ENCODE measurements around the gene UBALD1. TPM values are rescaled to one million over a fixed set of nuclear protein-coding genes. Genes with fewer than 3 reads are reported as not detected.

Gene UBALD1
- total RNA-seq, 1 donor from 2014 or later: 31.0 TPM

GRCh38 chr16:4612977-4613635, 1.6 kb downstream of the UBALD1 start:
- H3K27me3 Mint-ChIP-seq (ENCODE audit: unreplicated experiment): peaks cover 8% of the 10 kb centered on the region
- peak overlapping the region; percentile 85 for H3K4me3 Mint-ChIP-seq (ENCODE audit: unreplicated experiment)
- H3K4me1 Mint-ChIP-seq (ENCODE audit: unreplicated experiment): peaks cover 9% of the 10 kb centered on the region
- DNase-seq (ENCODE audit: low spot score): no peak
- H3K27ac Mint-ChIP-seq (ENCODE audit: unreplicated experiment): no peak overlapping the region
- no peaks in the 10 kb centered on the region for H3K9me3 Mint-ChIP-seq (ENCODE audit: unreplicated experiment)
- H3K36me3 Mint-ChIP-seq (ENCODE audit: low read depth, unreplicated experiment): no peaks in the 10 kb centered on the region
- TF ChIP-seq CTCF (IDR thresholded peaks at IDR 0.05; ENCODE audit: unreplicated experiment): no peak

- Mint-ChIP-seq H3K4me3 (ENCODE audit: unreplicated experiment) (no peak overlapping the region), H3K4me1 (ENCODE audit: unreplicated experiment) (peaks cover 5% of the 10 kb centered on the region), H3K9me3 (ENCODE audit: unreplicated experiment) (no peaks in the 10 kb centered on the region), H3K27ac (ENCODE audit: unreplicated experiment) (no peak overlapping the region), H3K27me3 (ENCODE audit: unreplicated experiment) (peaks cover 8% of the 10 kb centered on the region), H3K36me3 (ENCODE audit: low read depth, unreplicated experiment) (no peaks in the 10 kb centered on the region)
- no peak for TF ChIP-seq CTCF (IDR thresholded peaks at IDR 0.05; ENCODE audit: unreplicated experiment)
- DNase-seq (ENCODE audit: low spot score): no peak
These were observed 2.2 kb downstream of the UBALD1 start for GRCh38 chr16:4612474-4612931.

- Mint-ChIP-seq H3K4me3 (ENCODE audit: unreplicated experiment) (no peak overlapping the region), H3K9me3 (ENCODE audit: unreplicated experiment) (no peaks in the 10 kb centered on the region), H3K27ac (ENCODE audit: unreplicated experiment) (no peak overlapping the region), H3K36me3 (ENCODE audit: low read depth, unreplicated experiment) (no peaks in the 10 kb centered on the region), H3K27me3 (ENCODE audit: unreplicated experiment) (peaks cover 9% of the 10 kb centered on the region), H3K4me1 (ENCODE audit: unreplicated experiment) (peaks cover 1% of the 10 kb centered on the region)
- no peak for TF ChIP-seq CTCF (IDR thresholded peaks at IDR 0.05; ENCODE audit: unreplicated experiment)
- DNase-seq (ENCODE audit: low spot score): no peak
These were observed 3.2 kb downstream of the UBALD1 start for GRCh38 chr16:4611337-4612021.

- no peaks in the 10 kb centered on the region for H3K4me1 Mint-ChIP-seq (ENCODE audit: unreplicated experiment)
- no peak overlapping the region for H3K27ac Mint-ChIP-seq (ENCODE audit: unreplicated experiment)
- TF ChIP-seq CTCF (IDR thresholded peaks at IDR 0.05; ENCODE audit: unreplicated experiment): no peak
- H3K4me3 Mint-ChIP-seq (ENCODE audit: unreplicated experiment): no peak overlapping the region
- no peak for DNase-seq (ENCODE audit: low spot score)
- peaks cover 4% of the 10 kb centered on the region for H3K27me3 Mint-ChIP-seq (ENCODE audit: unreplicated experiment)
- peaks cover 3% of the 10 kb centered on the region for H3K36me3 Mint-ChIP-seq (ENCODE audit: low read depth, unreplicated experiment)
- no peaks in the 10 kb centered on the region for H3K9me3 Mint-ChIP-seq (ENCODE audit: unreplicated experiment)
These were observed 4.4 kb downstream of the UBALD1 start for GRCh38 chr16:4610011-4611005.
